GM18508 (cell line): ENCODE data around the gene PTPRM.
"Not testable (repeated sequence)": the region's sequence is repeated elsewhere in the genome, so short reads cannot be mapped to it uniquely, and the experiment has no call there.

ENCODE experiments used
- ATAC-seq: cut with Tn5 transposase; IDR thresholded peaks from one replicate; pipeline ENCODE4 v1.9.1; 2021; ENCODE audit warnings: moderate number of reproducible peaks; ENCODE audit not compliant: insufficient read depth, unreplicated experiment

Gene PTPRM

GRCh38 chr18:7958897-7959146 lies 391.7 kb downstream of the PTPRM start:
- no peak for ATAC-seq

DNA sequence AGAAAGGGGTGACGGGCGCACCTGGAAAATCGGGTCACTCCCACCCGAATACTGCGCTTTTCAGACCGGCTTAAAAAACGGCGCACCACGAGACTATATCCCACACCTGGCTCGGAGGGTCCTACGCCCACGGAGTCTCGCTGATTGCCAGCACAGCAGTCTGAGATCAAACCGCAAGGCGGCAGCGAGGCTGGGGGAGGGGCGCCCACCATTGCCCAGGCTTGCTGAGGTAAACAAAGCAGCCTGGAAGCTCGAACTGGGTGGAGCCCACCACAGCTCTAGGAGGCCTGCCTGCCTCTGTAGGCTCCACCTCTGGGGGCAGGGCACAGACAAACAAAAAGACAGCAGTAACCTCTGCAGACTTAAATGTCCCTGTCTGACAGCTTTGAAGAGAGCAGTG lies 399.6 kb downstream of the PTPRM start:
- ATAC-seq: not testable (repeated sequence)

- ATAC-seq: no peak
These were observed 407.2 kb downstream of the PTPRM start for GRCh38 chr18:7974200-7974874.

DNA sequence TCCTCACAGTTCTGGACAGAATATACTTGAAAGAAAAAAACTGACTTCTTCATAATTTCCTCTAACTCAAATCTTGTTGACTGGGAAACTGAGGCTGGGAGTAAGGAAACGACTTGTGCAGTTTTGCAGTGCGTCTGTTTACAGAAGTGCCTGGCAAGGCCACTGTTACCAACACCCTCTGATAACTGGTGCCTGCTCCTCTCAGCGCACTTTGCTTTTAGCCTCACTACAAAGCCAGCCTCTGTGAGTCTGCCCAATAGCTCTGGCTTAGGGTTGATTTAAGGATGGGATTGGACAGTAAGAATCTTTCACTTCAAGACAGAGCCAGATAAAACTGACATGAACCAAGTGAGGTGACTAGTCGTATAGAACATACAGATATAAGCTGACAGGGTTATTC lies 410.8 kb downstream of the PTPRM start:
- no peak for ATAC-seq

- no peak for ATAC-seq
These were observed 411.7 kb downstream of the PTPRM start for GRCh38 chr18:7978834-7979233.

GRCh38 chr18:7979714-7980113 lies 412.6 kb downstream of the PTPRM start:
- ATAC-seq: no peak

DNA sequence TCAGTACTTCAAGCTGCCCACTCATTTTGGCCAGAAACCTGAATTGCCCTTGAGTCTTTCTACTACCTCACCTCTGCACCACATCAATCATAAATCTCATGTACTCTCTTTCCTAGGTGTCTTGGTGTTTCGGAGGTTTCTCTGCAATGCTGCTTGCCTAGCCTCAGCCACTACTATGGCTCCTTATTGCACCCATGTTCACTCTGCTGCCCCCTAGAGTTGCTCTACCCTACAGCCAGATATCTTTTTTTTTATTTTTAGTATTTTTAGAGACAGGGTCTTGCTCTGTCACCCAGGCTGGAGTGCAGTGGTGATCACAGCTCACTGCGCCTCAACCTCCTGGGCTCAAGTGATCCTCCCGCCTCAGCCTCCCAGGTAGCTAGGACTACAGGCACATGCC lies 413.0 kb downstream of the PTPRM start:
- ATAC-seq: no peak

- no peak for ATAC-seq
These were observed 413.5 kb downstream of the PTPRM start for GRCh38 chr18:7980656-7981055.

DNA sequence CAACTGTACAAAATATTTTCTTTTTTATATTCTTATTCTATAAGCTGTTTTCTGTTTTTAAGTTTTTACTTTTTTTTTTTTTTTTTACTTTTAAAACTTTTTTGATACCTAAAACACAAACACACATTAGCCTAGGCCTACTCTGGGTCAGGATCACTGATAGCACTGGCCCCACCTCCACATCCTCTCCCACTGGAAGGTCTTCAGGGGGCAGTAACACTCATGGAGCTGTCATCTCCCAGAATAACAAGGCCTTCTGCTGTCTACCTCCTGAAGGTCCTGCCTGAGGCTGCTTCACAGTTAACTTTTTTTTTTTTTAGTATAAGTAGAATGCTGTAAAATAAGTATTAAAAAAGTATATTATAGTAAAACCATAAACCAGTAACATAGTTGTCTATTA lies 415.1 kb downstream of the PTPRM start:
- ATAC-seq: no peak

DNA sequence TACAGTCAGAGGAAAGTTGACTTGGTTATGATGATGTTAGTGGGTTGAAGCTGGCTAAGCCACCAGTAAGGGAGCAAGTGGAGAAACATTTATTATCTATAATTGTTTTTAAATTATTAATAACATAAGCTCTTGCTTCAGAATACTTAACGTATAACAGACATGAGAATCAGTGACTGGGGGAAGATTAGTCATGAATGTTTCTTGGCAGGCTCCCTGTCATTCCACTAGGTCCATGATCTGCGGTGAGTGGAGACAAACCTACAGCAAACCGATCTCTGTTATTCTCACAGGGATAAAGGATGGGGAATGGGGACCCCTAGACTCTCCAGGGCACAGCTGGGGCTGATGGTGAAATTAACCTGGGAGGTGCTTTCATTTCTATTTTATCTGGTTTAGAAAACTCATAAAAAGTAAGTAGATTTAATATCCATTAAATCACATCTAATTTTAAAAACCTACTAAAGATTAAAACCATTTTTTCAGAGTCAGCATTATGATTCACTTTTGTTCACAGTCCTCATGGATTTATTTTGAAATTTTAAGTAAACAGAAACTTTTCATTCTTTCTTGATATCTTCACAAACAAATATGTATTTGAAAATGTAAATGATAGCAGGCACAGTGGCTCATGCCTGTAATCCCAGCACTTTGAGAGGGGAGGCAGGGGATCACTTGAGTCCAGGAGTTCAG lies 420.3 kb downstream of the PTPRM start:
- ATAC-seq: no peak

- no peak for ATAC-seq
These were observed 423.6 kb downstream of the PTPRM start for GRCh38 chr18:7990670-7991069.

DNA sequence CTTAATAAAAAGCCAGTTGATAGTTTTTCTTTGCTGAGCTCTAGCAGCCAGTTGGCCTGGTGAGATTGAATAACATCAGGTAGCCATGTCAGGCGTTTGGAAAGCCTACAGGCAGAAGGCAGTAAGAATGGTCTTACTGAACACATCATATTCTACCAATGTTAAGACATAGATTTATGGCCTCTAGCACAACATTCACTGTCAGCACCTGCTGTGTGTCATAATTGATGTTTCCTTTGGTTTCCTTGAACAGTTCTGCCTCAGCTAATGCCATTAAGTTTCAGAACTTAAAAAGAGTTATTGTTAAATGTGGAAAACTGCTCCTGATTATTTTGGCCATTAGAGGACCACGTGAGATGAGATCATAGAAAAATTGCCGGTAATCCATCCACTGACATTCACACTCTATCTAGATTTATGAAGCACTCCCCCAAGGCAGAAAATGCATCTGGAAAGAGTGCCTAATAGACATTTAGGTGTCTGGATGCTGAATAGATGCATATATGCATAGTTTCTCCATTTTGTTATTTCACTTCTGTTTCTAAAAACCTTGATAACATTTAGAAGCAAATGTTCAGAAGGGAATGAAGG lies 434.7 kb downstream of the PTPRM start:
- ATAC-seq: no peak

- ATAC-seq: no peak
These were observed 437.0 kb downstream of the PTPRM start for GRCh38 chr18:8003878-8004675.

DNA sequence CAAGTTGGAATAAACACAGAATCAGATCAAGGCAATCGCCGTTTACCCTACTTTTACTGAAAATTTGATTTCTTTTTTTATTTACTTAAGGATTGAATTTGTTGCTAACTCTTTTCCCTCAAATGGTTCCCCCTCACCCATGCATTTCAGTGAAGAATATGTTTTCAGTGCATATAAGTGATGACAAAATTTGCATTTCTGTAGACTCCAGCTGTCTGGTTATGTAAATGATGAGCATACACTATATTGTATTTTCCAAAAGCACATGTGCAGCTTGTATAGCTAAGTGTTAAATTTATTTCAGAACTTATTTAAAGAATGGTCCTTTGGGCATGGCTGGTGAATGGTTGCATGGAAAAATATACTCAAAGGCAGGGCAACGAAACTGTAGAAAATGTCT lies 437.7 kb downstream of the PTPRM start:
- ATAC-seq: no peak

DNA sequence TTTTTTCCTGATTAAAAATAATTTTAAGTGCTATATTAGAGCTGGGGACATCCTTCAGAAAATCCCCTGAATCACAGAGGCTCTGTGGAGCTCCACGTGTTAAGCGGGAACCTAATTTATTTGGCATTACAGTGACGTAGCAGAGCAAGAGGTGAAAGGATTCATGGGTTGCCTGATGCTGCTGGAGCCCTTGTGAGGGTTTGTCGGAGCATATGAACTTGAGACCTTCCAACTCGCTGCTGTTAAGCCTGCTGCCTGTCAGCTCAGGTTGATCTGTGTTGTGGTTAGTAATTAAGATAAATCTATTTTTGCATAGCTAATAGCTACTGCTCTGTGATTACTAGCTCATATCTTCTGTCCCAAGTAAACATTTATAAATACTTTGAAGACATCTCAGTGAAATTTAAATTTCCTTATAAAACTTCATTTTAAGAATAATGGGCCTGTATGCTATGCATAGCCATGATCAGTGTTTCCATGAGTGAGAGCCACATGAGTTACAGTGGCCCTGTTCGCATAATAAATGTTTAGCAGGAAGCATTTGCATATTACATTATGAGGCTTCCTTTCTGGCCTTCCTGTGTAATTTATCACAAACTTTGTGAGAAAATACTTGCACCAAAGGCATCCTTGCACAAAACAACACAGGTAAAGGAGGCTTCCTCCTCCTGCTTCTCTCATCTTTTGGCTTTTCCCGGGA lies 438.9 kb downstream of the PTPRM start:
- ATAC-seq: no peak

GRCh38 chr18:8006979-8007378 lies 439.9 kb downstream of the PTPRM start:
- no peak for ATAC-seq

DNA sequence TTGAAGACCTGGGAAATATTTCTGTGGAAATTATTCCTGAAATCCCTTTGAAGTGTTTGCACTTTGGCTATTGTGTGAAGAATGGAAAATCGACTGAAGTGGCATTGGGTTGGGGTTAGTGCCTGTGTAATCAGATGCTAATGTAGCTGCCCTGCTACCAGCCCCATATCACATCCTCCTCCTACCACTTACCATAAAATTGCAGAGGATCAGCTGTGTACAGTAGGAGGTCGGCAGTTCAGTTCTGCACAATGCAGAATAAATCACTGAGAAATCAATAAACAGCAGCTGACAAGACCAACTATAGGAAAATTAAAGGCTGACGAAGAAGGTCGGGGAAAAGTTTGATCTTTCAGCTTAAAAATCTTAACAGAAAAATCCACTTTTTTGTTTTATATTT lies 440.9 kb downstream of the PTPRM start:
- no peak for ATAC-seq

GRCh38 chr18:8011361-8011760 lies 444.2 kb downstream of the PTPRM start:
- no peak for ATAC-seq

DNA sequence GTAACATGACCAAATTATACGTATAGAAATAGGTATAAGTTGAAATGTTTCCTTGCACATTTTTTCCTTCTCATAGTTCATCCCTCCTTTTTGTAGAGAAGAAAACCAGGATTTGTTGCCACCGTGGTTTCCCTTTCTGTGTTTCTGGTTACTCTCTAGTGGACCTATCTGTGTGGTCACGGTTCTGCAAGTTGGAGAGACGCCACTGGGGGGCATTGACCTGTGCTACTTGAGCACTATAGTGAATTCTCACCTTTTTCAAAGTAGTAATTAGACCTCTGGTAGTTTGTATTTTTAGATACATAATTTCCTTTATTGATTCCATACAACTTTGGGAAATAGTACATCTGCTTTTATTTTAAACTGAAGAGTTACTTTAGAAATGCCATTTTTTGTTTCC lies 444.8 kb downstream of the PTPRM start:
- ATAC-seq: no peak

- no peak for ATAC-seq
These were observed 451.7 kb downstream of the PTPRM start for GRCh38 chr18:8018701-8019331.
